HG03378 (cell line): ENCODE results near the gene MAD1L1.

ENCODE experiments used
- ATAC-seq: cut with Tn5 transposase; IDR thresholded peaks from one replicate; pipeline ENCODE4 v1.9.1; 2021; ENCODE audit warnings: mild to moderate bottlenecking, moderate library complexity; ENCODE audit not compliant: unreplicated experiment

Gene MAD1L1

GRCh38 chr7:1787681-1788235, 445.0 kb downstream of the MAD1L1 start:
- no peak for ATAC-seq

GRCh38 chr7:1787241-1787640, 445.5 kb downstream of the MAD1L1 start:
- ATAC-seq: no peak

GRCh38 chr7:1785839-1786238, 446.9 kb downstream of the MAD1L1 start:
- ATAC-seq: no peak

GRCh38 chr7:1781369-1781768, 451.4 kb downstream of the MAD1L1 start:
- no peak for ATAC-seq

- no peak for ATAC-seq
Observed at GRCh38 chr7:1779445-1779844, 453.3 kb downstream of the MAD1L1 start.

- ATAC-seq: no peak
Observed at GRCh38 chr7:1777122-1777521, 455.6 kb downstream of the MAD1L1 start.

- ATAC-seq: no peak
Observed at GRCh38 chr7:1775389-1775788, 457.4 kb downstream of the MAD1L1 start.

GRCh38 chr7:1770331-1770730, 462.4 kb downstream of the MAD1L1 start:
- no peak for ATAC-seq

- no peak for ATAC-seq
Observed at GRCh38 chr7:1769286-1770200, 463.2 kb downstream of the MAD1L1 start.

- no peak for ATAC-seq
Observed at GRCh38 chr7:1768832-1769231, 463.9 kb downstream of the MAD1L1 start.

- ATAC-seq: no peak
Observed at GRCh38 chr7:1767524-1767923, 465.2 kb downstream of the MAD1L1 start.
